Measurements from ENCODE around the gene THAP10.

DNA sequence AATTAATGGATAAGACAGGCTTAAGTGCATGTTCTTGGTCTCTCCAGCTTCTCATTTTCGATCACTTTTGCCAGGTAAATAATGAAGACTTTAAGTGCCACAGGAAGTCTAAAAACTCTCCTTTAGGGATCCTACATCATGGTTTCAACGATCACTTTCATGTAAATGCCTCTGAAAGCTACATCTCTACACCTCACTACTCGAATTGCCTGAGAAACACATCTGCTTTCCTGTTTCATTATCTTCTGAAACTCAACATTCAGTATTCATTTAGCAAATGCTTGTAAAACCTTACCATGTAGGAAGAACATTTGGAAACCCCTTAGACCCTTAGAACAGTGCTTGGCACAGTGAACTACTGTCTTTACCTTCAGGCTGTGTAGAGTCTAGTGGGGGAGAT, 16.2 kb downstream of the THAP10 start:
- TF ChIP-seq, protein P1, sequence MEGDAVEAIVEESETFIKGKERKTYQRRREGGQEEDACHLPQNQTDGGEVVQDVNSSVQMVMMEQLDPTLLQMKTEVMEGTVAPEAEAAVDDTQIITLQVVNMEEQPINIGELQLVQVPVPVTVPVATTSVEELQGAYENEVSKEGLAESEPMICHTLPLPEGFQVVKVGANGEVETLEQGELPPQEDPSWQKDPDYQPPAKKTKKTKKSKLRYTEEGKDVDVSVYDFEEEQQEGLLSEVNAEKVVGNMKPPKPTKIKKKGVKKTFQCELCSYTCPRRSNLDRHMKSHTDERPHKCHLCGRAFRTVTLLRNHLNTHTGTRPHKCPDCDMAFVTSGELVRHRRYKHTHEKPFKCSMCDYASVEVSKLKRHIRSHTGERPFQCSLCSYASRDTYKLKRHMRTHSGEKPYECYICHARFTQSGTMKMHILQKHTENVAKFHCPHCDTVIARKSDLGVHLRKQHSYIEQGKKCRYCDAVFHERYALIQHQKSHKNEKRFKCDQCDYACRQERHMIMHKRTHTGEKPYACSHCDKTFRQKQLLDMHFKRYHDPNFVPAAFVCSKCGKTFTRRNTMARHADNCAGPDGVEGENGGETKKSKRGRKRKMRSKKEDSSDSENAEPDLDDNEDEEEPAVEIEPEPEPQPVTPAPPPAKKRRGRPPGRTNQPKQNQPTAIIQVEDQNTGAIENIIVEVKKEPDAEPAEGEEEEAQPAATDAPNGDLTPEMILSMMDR (conservative IDR thresholded peaks at IDR 0.05; ENCODE audit: low read depth, low read length) = no peak
- no peak for TF ChIP-seq EZH2 (IDR thresholded peaks at IDR 0.05; ENCODE audit: borderline replicate concordance, low read depth, low read length, poor library complexity, severe bottlenecking)

All from A673 (cell line).